ENCODE data around the gene WDR93. TPM values are rescaled to one million over a fixed set of nuclear protein-coding genes. Genes with fewer than 3 reads are reported as not detected.

Gene WDR93
- total RNA-seq, 1 donor from 2014 or later: 1.7 TPM

GRCh38 chr15:89749054-89749453 is 58.4 kb downstream of the WDR93 start:
- no peak for DNase-seq (ENCODE audit: low spot score)

- DNase-seq (ENCODE audit: low spot score): no peak
Measured at GRCh38 chr15:89749526-89749925, 58.9 kb downstream of the WDR93 start.

- no peak for DNase-seq (ENCODE audit: low spot score)
Measured at GRCh38 chr15:89749951-89750559, 59.4 kb downstream of the WDR93 start.

GRCh38 chr15:89750560-89751542 is 60.2 kb downstream of the WDR93 start, which contains the start of gene MESP1:
MESP1 (minus strand) TSS chr15:89751249; CDS start chr15:89751231, 18 bp downstream.
- peak; percentile 93 for DNase-seq (ENCODE audit: low spot score)

GRCh38 chr15:89751748-89752147 is 61.1 kb downstream of the WDR93 start:
- peak; percentile 61 for DNase-seq (ENCODE audit: low spot score)

GRCh38 chr15:89753855-89754254 is 63.2 kb downstream of the WDR93 start:
- DNase-seq (ENCODE audit: low spot score): no peak

GRCh38 chr15:89754361-89755154 is 63.9 kb downstream of the WDR93 start:
- no peak for DNase-seq (ENCODE audit: low spot score)

- no peak for DNase-seq (ENCODE audit: low spot score)
Measured at GRCh38 chr15:89755701-89756100, 65.1 kb downstream of the WDR93 start.

- no peak for DNase-seq (ENCODE audit: low spot score)
Measured at GRCh38 chr15:89756897-89757296, 66.3 kb downstream of the WDR93 start.

GRCh38 chr15:89758283-89758682 is 67.7 kb downstream of the WDR93 start:
- DNase-seq (ENCODE audit: low spot score): no peak

- DNase-seq (ENCODE audit: low spot score): no peak
Measured at GRCh38 chr15:89758981-89759380, 68.4 kb downstream of the WDR93 start.

GRCh38 chr15:89759835-89760234 is 69.2 kb downstream of the WDR93 start:
- DNase-seq (ENCODE audit: low spot score): no peak

GRCh38 chr15:89760303-89761008 is 69.8 kb downstream of the WDR93 start:
- peak; percentile 81 for DNase-seq (ENCODE audit: low spot score)

- DNase-seq (ENCODE audit: low spot score): no peak
Measured at GRCh38 chr15:89761009-89761831, 70.6 kb downstream of the WDR93 start.

GRCh38 chr15:89761929-89762328 is 71.3 kb downstream of the WDR93 start:
- DNase-seq (ENCODE audit: low spot score): no peak

- no peak for DNase-seq (ENCODE audit: low spot score)
Measured at GRCh38 chr15:89765694-89766093, 75.1 kb downstream of the WDR93 start.

- no peak for DNase-seq (ENCODE audit: low spot score)
Measured at GRCh38 chr15:89766357-89767311, 76.0 kb downstream of the WDR93 start.

- DNase-seq (ENCODE audit: low spot score): no peak
Measured at GRCh38 chr15:89767411-89767915, 76.9 kb downstream of the WDR93 start.

GRCh38 chr15:89768071-89768500 is 77.5 kb downstream of the WDR93 start:
- no peak for DNase-seq (ENCODE audit: low spot score)

Data from umbilical cord (tissue), 2 donors.